HCT116 (cell line): Measurements from ENCODE around the gene HMGN2.

Source experiments
- CEBPB ChIP-seq: IDR thresholded peaks from 2 replicates; pipeline ENCODE4 v1.6.1; 2012; ENCODE audit warnings: low read depth
- EGR1 ChIP-seq: IDR thresholded peaks from 2 replicates; pipeline ENCODE4 v1.6.1; 2012; ENCODE audit warnings: low read depth
- EZH2 ChIP-seq: fragments of 200-600 bp; sonication (generic); IDR thresholded peaks from 2 replicates; pipeline ENCODE4 v1.6.1; 2017; ENCODE audit warnings: antibody characterized with exemption, mixed run types
- EZH2phosphoT487 ChIP-seq: fragments of 200-600 bp; IDR thresholded peaks from 2 replicates; pipeline ENCODE4 v1.6.1; 2018; ENCODE audit warnings: antibody characterized with exemption, borderline replicate concordance
- FOSL1 ChIP-seq: IDR thresholded peaks from 2 replicates; pipeline ENCODE4 v1.6.1; 2012; ENCODE audit warnings: low read depth
- MAX ChIP-seq: IDR thresholded peaks from 2 replicates; pipeline ENCODE4 v1.6.1; 2012
- POLR2A ChIP-seq: IDR thresholded peaks from 2 replicates; pipeline ENCODE4 v1.7.0; 2011; ENCODE audit warnings: borderline replicate concordance; ENCODE audit not compliant: insufficient read depth, insufficient read length; ENCODE audit errors: extremely low read depth
- POLR2AphosphoS5 ChIP-seq: IDR thresholded peaks from 2 replicates; pipeline ENCODE4 v1.6.1; 2011; ENCODE audit warnings: mild to moderate bottlenecking, low read depth, low read length, moderate library complexity
- RAD21 ChIP-seq: IDR thresholded peaks from 2 replicates; pipeline ENCODE4 v1.6.1; 2012; ENCODE audit warnings: low read depth, mild to moderate bottlenecking
- TCF7L2 ChIP-seq: IDR thresholded peaks from 2 replicates; pipeline ENCODE4 v1.7.0; 2011; ENCODE audit warnings: borderline replicate concordance, inconsistent platforms; ENCODE audit not compliant: insufficient read depth, insufficient read length; ENCODE audit errors: extremely low read depth
- ZBTB33 ChIP-seq: IDR thresholded peaks from 2 replicates; pipeline ENCODE4 v1.6.1; 2011; ENCODE audit warnings: mild to moderate bottlenecking, low read length, moderate library complexity; ENCODE audit not compliant: insufficient replicate concordance; ENCODE audit errors: extremely low read depth
- ZNF274 ChIP-seq: fragments of 200-500 bp; sonication (Bioruptor generic); IDR thresholded peaks from 2 replicates; pipeline ENCODE4 v1.6.1; 2014; ENCODE audit warnings: mild to moderate bottlenecking, low read depth, low read length, inconsistent platforms
- TF ChIP-seq, protein P1 (sequence below), 3 experiments: fragments of 200-600 bp in 1 of 3; sonication (generic) in 1 of 3; IDR thresholded peaks in 2 of 3; conservative IDR thresholded peaks in 1 of 3; 2 replicates each; pipeline ENCODE4 v1.5.1; 2012 to 2017; ENCODE audit warnings: low read depth in 2 of 3, low read length in 2 of 3, antibody characterized with exemption in 1 of 3, borderline replicate concordance in 1 of 3, control low read depth in 1 of 3, mild to moderate bottlenecking in 1 of 3, mixed read lengths in 1 of 3, mixed run types in 1 of 3, moderate library complexity in 1 of 3; ENCODE audit not compliant: insufficient read depth in 1 of 3
- TF ChIP-seq, protein P2 (sequence below): IDR thresholded peaks from 2 replicates; pipeline ENCODE4 v1.6.1; 2012; ENCODE audit warnings: low read depth

DNA sequence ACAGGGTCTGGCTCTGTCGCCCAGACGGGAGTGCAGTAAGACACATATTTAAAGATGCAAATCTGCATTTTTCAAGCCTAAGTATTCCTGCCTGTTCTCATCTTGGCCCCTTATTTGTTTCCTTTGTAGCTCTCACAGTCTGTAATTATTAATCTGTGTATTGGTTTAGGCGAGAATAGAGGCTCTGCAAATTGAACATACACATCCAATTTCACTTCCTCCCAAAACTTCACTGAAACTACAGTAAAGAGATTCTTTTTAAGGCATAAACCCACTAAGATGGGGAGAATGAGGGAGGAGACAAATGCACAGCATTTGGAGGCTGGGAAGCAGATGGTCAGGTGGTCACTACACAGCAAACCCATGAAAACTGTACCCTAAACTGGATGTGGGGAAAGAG is 21.0 kb downstream of the HMGN2 start:
- TF ChIP-seq, protein P1, sequence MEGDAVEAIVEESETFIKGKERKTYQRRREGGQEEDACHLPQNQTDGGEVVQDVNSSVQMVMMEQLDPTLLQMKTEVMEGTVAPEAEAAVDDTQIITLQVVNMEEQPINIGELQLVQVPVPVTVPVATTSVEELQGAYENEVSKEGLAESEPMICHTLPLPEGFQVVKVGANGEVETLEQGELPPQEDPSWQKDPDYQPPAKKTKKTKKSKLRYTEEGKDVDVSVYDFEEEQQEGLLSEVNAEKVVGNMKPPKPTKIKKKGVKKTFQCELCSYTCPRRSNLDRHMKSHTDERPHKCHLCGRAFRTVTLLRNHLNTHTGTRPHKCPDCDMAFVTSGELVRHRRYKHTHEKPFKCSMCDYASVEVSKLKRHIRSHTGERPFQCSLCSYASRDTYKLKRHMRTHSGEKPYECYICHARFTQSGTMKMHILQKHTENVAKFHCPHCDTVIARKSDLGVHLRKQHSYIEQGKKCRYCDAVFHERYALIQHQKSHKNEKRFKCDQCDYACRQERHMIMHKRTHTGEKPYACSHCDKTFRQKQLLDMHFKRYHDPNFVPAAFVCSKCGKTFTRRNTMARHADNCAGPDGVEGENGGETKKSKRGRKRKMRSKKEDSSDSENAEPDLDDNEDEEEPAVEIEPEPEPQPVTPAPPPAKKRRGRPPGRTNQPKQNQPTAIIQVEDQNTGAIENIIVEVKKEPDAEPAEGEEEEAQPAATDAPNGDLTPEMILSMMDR (IDR thresholded peaks at IDR 0.05 in 2 of 3, conservative IDR thresholded peaks at IDR 0.05 in 1 of 3; ENCODE audit: borderline replicate concordance in 1 of 3, insufficient read depth in 1 of 3, low read depth in 2 of 3, low read length in 2 of 3), result no peak
- TF ChIP-seq POLR2A (no peak), EZH2 (no peak), RAD21 (no peak), MAX (no peak), ZBTB33 (no peak), TCF7L2 (no peak), POLR2AphosphoS5 (no peak), EZH2phosphoT487 (no peak), CEBPB (no peak), EGR1 (no peak), ZNF274 (no peak), FOSL1 (no peak)
- TF ChIP-seq, protein P2, sequence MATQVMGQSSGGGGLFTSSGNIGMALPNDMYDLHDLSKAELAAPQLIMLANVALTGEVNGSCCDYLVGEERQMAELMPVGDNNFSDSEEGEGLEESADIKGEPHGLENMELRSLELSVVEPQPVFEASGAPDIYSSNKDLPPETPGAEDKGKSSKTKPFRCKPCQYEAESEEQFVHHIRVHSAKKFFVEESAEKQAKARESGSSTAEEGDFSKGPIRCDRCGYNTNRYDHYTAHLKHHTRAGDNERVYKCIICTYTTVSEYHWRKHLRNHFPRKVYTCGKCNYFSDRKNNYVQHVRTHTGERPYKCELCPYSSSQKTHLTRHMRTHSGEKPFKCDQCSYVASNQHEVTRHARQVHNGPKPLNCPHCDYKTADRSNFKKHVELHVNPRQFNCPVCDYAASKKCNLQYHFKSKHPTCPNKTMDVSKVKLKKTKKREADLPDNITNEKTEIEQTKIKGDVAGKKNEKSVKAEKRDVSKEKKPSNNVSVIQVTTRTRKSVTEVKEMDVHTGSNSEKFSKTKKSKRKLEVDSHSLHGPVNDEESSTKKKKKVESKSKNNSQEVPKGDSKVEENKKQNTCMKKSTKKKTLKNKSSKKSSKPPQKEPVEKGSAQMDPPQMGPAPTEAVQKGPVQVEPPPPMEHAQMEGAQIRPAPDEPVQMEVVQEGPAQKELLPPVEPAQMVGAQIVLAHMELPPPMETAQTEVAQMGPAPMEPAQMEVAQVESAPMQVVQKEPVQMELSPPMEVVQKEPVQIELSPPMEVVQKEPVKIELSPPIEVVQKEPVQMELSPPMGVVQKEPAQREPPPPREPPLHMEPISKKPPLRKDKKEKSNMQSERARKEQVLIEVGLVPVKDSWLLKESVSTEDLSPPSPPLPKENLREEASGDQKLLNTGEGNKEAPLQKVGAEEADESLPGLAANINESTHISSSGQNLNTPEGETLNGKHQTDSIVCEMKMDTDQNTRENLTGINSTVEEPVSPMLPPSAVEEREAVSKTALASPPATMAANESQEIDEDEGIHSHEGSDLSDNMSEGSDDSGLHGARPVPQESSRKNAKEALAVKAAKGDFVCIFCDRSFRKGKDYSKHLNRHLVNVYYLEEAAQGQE, result no peak
